Breast epithelium (tissue), 4 donors: ENCODE data around the gene SLC35F4. TPM values are rescaled to one million over a fixed set of nuclear protein-coding genes. Genes with fewer than 3 reads are reported as not detected.

Source experiments
- DNase-seq, 2 donors: peaks; one replicate each; pipeline ENCODE4 v3.0.0-alpha.2; 2019; ENCODE audit warnings: low spot score in 2 of 2
- H3K27ac ChIP-seq, 2 donors: fragments of 200-600 bp; sonication (generic) in 1 of 2; one replicate each; pipeline ENCODE4 v1.5.1; 2016 to 2019; ENCODE audit warnings: mild to moderate bottlenecking in 1 of 2
- H3K27me3 ChIP-seq, 2 donors: fragments of 200-600 bp; sonication (generic) in 1 of 2; one replicate each; pipeline versions ENCODE4 v1.5.1 to v1.6.0; 2017 to 2019; ENCODE audit warnings: control low read depth in 1 of 2, mild to moderate bottlenecking in 1 of 2
- H3K36me3 ChIP-seq: fragments of 200-600 bp; one replicate; pipeline ENCODE4 v1.5.1; 2019
- H3K4me1 ChIP-seq, 2 donors: fragments of 200-600 bp; sonication (generic); one replicate each; pipeline ENCODE4 v1.5.1; 2016 to 2019; ENCODE audit warnings: control low read depth in 1 of 2
- H3K4me3 ChIP-seq, 3 donors: fragments of 200-600 bp; sonication (generic); 1 replicate in 2 of 3; 2 replicates in 1 of 3; pipeline ENCODE4 v1.5.1; 2016 to 2019; ENCODE audit warnings: mild to moderate bottlenecking in 3 of 3, moderate library complexity in 2 of 3
- H3K9me3 ChIP-seq, 2 donors: fragments of 200-600 bp; sonication (generic) in 1 of 2; one replicate each; pipeline ENCODE4 v1.5.1; 2016 to 2019; ENCODE audit warnings: control low read depth in 1 of 2
- POLR2A ChIP-seq: fragments of 450-650 bp; IDR thresholded peaks from one replicate; pipeline ENCODE4 v1.6.1; 2016; ENCODE audit warnings: antibody characterized with exemption, mild to moderate bottlenecking, moderate library complexity
- POLR2AphosphoS5 ChIP-seq, 3 donors: sonication (generic); formaldehyde crosslinking; IDR thresholded peaks; one replicate each; pipeline ENCODE4 v1.6.1; 2017; ENCODE audit warnings: antibody characterized with exemption in 3 of 3
- intact Hi-C: fragments of 100-400 bp; cut with DNase I; formaldehyde crosslinking; loops from one replicate; pipeline ENCODE4 v1.15.1; 2023; ENCODE audit warnings: low total_unique reads
- total RNA-seq, 3 donors: library from RNA; depleted of rRNA; stranded (reverse); fragments of >200 nt; gene quantifications; one replicate each; pipeline ENCODE4 v1.1.0, GENCODE V29; 2016
- TF ChIP-seq, protein P1 (sequence below), 3 donors: fragments of 450-650 bp; IDR thresholded peaks; one replicate each; pipeline ENCODE4 v1.5.1; 2016 to 2017; ENCODE audit warnings: antibody characterized with exemption in 3 of 3, mild to moderate bottlenecking in 3 of 3, moderate library complexity in 3 of 3

SLC35F4 gene
- total RNA-seq: not detected

- Histone ChIP-seq H3K9me3 (no peaks in the 10 kb centered on the region), H3K36me3 (no peaks in the 10 kb centered on the region), H3K4me1 (no peaks in the 10 kb centered on the region), H3K4me3 (peak within 1 kb of the TSS; percentile 19 to 49 (median 19)), H3K27ac (no peak within 1 kb of the TSS), H3K27me3 (peaks cover 3 to 52% of the 10 kb centered on the region in 2 donors)
- intact Hi-C loops: no loop called here
- TF ChIP-seq POLR2A: no peak
- TF ChIP-seq, protein P1, sequence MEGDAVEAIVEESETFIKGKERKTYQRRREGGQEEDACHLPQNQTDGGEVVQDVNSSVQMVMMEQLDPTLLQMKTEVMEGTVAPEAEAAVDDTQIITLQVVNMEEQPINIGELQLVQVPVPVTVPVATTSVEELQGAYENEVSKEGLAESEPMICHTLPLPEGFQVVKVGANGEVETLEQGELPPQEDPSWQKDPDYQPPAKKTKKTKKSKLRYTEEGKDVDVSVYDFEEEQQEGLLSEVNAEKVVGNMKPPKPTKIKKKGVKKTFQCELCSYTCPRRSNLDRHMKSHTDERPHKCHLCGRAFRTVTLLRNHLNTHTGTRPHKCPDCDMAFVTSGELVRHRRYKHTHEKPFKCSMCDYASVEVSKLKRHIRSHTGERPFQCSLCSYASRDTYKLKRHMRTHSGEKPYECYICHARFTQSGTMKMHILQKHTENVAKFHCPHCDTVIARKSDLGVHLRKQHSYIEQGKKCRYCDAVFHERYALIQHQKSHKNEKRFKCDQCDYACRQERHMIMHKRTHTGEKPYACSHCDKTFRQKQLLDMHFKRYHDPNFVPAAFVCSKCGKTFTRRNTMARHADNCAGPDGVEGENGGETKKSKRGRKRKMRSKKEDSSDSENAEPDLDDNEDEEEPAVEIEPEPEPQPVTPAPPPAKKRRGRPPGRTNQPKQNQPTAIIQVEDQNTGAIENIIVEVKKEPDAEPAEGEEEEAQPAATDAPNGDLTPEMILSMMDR (IDR thresholded peaks at IDR 0.05): no peak
- TF ChIP-seq POLR2AphosphoS5 (IDR thresholded peaks at IDR 0.05): no peak
- no peak for DNase-seq
Measured at GRCh38 chr14:57865403-57866198, at the start of gene SLC35F4. Gene SLC35F4 (minus strand): TSS chr14:57866092.

DNA sequence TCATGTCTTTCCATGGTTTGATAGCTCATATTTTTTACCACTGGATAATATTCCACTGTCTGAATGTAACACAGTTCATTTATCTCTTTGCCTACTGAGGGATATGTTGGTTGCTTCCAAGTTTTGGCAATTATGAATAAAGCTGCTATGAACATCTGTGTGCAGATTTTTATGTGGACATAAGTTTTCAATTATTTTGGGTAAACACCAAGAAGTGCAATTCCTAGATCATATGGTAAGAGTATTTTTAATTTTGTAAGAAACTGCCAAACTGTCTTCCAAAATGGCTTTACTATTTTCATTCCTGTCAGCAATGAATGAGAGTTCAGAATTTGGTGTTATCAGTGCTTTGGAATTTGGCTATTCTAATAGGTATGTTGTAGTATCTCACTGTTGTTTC lies 43.7 kb upstream of the SLC35F4 start:
- intact Hi-C loops: no loop called here
- Histone ChIP-seq H3K36me3 (no peaks in the 10 kb centered on the region), H3K4me1 (no peaks in the 10 kb centered on the region), H3K27ac (no peak overlapping the region), H3K27me3 (no peaks in the 10 kb centered on the region), H3K4me3 (no peak overlapping the region), H3K9me3 (no peaks in the 10 kb centered on the region)
- TF ChIP-seq POLR2AphosphoS5 (IDR thresholded peaks at IDR 0.05) (no peak), POLR2A (no peak)
- no peak for DNase-seq

GRCh38 chr14:57903954-57904353 lies 38.1 kb upstream of the SLC35F4 start:
- no peaks in the 10 kb centered on the region for H3K4me1 ChIP-seq
- H3K4me3 ChIP-seq: no peak overlapping the region
- DNase-seq: no peak
- intact Hi-C loops: no loop called here
- no peak overlapping the region for H3K27ac ChIP-seq
- no peak for TF ChIP-seq POLR2A
- TF ChIP-seq, protein P1 (IDR thresholded peaks at IDR 0.05): no peak
- H3K9me3 ChIP-seq: no peaks in the 10 kb centered on the region
- no peaks in the 10 kb centered on the region for H3K36me3 ChIP-seq
- H3K27me3 ChIP-seq: no peaks in the 10 kb centered on the region

DNA sequence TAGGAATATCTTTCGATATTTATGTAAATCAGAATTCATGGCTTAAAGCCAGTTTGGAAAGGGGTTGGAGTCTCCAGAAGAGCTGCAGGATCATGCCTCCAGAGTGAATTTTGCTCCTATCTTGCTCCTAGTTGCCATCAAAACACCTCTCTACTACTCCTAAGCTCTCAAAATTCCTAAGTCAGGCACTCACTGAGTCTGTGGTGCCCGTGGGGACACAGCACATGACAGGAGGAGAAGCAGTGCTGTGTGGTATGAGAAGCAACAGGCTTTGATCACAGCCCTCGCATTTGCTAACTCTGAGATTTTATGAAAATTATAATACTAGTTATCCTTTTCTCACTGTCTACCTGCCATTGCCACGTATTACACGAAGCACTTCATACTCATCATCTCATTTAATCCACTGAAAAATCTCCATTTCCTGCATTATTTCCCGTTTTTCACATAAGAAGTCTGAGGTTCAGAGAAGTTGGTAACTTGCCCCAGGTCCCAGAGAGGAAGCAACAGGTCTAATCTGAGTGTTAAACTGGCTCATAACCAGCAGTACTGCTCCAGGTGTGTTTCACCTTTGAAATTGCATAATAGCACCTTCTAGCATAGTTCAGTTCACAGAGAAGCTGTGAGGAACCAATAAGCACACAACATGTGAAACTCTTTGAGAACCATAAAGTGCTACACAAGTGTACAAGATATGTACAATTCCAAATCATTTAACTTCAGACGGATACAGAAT lies 33.1 kb upstream of the SLC35F4 start:
- Histone ChIP-seq H3K4me3 (no peak overlapping the region), H3K36me3 (no peaks in the 10 kb centered on the region), H3K4me1 (no peaks in the 10 kb centered on the region), H3K27ac (no peak overlapping the region), H3K27me3 (no peaks in the 10 kb centered on the region), H3K9me3 (no peaks in the 10 kb centered on the region)
- TF ChIP-seq POLR2A (no peak), POLR2AphosphoS5 (IDR thresholded peaks at IDR 0.05) (no peak)
- TF ChIP-seq, protein P1 (IDR thresholded peaks at IDR 0.05): no peak
- intact Hi-C loops: no loop called here
- DNase-seq: no peak

- intact Hi-C loops: no loop called here
- no peaks in the 10 kb centered on the region for H3K4me1 ChIP-seq
- H3K27ac ChIP-seq: no peak overlapping the region
- H3K27me3 ChIP-seq: no peaks in the 10 kb centered on the region
- TF ChIP-seq, protein P1 (IDR thresholded peaks at IDR 0.05): no peak
- TF ChIP-seq POLR2A: no peak
- TF ChIP-seq POLR2AphosphoS5 (IDR thresholded peaks at IDR 0.05): no peak
- DNase-seq: no peak
- H3K36me3 ChIP-seq: no peaks in the 10 kb centered on the region
- no peak overlapping the region for H3K4me3 ChIP-seq
- no peaks in the 10 kb centered on the region for H3K9me3 ChIP-seq
Measured at GRCh38 chr14:57897144-57897748, 31.4 kb upstream of the SLC35F4 start.
